Embryonic facial prominence (tissue), 1 donor: ENCODE results near the gene CDPF1.
"Not testable (repeated sequence)": the region's sequence is repeated elsewhere in the genome, so short reads cannot be mapped to it uniquely, and the experiment has no call there.

ENCODE experiments used
- DNase-seq: peaks from one replicate; pipeline ENCODE4 v3.0.0-alpha.2; 2016; ENCODE audit errors: extremely low spot score

The CDPF1 gene

DNA sequence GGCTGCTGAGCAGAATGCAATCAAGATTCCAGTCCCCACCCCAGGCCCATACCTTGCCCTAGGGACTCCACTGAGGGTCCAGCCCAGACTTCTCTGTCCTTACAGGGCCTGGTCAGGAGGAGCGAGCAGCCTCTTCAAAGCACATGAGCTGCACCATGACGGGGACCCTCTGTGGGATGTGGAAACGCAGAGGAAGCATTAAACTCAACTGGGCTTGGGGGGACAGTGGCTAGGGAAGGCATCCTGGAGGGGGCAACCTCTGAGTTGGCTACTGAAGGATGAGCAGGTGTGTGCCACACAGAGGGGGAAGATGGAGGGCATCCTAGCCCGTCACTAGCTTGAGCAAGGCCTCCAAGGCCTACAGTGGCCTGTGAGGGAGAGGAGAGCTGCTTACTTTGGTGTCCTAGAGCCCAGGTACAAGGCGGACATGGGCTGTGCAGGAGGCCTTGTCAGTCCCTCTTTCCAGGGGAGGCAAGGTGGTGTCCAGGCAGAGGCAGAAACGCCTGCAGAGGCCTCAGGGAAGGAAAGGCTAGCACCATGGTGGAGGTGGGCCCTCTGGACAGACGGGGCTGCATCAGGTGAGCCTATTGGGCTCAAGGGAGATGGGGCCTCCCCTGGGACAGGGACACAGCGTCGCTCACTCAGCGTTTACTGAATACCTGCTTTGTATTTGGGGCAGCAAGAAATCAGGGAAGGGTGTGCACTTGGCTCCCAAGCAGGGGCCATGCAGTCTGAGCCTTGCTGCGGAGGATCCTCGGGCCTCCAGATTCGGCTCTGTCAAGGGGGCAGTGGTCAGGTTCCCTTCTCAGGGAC, 32.0 kb upstream of the CDPF1 start:
- no peak for DNase-seq

DNA sequence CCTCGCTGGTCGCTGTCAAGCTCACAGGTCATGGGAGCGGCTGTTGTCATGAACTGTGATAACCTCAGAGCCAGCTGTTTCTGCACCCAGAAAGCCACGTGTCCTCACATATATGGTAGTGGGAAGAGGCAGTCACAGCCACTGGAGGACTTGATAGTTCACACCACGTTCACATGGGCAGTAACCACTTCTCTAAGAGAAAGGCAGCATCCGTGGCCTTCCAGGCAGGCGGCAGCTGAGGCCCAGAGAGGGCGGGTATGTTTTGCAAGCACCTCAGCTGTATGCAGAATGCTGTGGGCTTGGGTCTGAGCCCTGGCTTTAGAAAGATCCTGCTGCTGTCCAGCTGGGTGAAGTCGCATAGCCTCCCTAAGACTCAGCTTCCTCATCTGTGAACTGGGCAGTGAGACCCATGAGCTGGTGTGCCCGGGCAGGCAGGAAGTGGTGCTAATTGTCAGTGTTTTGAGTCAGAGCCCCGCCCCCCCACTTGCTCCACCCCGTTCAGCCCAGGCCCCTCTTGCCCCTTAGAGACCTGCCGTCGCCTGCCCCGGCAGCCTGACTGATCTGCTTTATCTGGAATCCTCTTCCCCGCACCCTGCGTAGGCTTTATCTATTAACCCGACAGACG, 31.0 kb upstream of the CDPF1 start:
- no peak for DNase-seq

DNA sequence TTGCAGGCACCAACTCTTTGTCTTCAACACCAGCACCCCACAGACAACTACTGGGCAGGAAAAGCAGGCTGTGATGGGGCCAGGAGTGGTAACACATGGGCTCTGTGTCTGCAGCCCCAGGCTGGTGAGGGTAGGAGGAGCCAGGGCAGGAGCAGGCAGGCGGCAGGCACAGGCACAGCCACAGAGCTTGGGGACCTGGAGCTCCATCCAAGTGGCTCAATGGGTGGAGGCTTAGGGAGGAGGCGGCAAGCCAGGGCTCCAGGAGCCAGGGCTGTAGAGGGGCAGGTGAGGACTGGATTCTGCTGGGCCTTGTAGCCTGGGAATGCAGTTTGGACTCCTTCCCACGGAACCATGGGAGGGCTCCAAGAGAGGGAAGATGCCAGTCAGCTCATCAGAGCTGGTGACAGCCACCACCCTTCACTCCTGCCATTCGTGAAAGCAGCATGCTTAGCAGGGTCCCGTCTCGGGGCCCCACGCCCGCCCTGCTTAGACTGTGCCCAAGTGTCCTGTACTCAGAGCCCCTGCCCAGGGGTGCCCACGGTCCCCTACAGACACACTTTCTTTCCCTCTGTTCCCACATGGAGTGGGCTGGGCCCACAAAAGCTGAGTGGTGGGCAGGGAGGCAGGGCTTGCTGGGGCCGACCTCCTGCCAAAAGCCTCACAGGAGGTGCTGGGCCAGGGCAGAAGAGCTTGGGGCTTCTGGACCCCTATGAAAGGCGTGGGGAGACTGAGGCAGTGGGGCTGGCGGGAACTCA, 30.1 kb upstream of the CDPF1 start:
- DNase-seq = no peak

DNA sequence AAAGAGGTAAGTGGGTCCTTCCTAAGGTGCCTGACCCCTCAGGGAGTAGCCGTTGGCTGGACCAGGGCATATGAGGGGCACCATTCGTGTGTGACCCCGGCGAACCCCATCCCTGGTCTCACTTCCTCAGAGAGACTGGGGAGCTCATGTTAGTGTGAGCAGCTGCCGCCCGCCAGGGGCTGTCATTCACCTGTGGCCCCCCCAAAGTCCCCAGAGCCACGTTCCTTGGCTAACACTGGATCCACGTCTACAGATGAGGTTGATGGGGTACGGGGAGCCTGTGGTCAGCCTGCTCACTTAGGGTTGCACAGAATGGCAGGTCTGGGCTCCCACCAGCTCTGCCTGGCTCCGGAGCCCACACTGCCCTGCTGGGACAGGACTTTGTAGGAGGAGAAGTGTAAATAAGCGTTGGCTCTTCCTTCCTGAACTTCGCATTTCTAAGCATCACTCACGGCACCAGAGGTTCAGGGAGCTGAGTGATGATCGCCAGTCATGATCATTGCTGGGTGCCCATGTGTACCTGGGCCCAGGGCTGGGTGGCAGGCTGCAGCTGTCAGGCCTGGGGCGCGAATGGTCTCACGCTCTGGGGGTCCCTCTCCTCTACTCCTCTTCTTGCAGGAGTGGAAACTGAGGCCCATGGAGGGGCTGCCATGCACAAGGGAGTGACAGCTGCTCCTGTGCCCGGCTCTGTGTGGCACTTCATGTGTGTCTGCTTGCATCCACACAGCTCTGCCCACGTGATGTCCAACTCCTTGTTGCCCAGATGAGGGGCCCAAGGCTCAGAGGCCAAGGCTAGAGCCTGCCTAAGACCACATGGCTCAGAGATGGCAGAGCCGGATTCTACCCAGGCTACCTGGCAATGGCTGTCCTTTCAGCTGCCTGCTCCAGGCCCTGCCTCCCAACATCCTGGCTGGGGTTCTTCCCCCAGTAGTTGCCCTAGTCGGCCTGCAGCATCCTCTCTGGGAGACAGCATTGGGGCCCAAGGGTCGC, 28.9 kb upstream of the CDPF1 start:
- no peak for DNase-seq

DNA sequence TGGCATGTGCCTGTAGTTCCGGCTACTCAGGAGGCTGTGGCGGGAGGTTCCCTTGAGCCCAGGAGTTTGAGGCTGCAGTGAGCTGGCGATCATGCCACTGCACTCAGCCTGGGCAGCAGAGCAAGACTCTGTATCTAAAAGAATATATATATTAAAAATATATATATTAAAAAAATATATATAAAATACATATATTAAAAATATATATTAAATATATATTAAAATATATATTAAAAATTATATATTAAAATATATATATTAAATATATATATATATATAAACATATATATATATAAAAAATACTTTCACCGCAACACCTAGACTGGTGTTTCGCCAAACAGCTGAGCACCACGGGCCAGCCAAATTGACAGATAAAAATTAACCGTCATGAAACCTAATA, 26.5 kb upstream of the CDPF1 start:
- DNase-seq = no peak

DNA sequence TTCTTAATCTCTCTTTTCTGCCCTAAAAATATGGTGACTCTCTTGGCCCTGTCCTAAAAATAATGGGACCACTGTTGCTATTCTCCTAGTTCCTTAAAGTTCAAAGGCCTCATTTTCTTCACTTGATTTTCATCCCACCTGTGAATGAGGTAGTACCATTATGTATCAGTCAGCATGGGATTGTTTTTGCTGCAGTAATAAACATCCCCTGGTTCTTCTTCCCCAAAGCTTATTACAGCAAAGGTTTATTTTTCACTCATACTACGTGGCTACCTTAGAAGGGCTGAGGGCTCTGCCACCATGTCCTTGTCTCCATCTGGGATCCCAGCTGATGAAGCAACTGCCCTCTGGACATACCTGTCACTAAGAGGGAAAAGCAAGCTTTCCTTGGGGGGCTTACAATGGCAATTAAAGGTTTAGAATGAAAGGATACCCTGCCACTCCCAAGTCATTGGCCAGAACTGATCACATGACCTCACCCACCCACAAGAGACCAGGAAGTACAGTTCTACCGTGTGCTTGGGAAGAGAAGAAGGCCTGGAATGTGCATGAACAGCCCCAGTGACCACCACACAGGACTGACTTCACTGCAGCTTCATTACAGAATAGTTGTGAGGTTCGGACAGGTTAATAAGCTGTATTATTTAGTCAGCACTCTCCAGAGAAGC, 25.5 kb upstream of the CDPF1 start:
- DNase-seq = no peak

DNA sequence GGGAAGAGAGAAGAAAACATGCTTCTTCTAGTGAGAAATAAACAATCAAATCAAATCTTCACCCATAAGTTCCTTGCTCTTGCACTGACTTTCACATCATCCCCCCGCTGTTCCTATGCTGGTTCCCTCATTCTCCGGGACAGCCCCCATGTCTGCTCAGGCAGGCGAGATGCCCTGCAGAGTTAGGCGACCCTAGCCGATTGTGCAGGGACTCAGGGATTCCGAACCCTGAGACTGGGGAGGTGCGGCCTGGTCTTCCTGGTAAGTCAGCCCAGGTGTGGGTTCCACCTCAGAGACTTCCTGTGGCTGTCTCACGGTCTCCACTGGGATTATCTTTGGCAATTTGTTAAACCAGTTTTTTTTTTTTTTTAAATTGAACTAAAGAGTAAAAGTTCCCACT, 24.3 kb upstream of the CDPF1 start:
- no peak for DNase-seq

DNA sequence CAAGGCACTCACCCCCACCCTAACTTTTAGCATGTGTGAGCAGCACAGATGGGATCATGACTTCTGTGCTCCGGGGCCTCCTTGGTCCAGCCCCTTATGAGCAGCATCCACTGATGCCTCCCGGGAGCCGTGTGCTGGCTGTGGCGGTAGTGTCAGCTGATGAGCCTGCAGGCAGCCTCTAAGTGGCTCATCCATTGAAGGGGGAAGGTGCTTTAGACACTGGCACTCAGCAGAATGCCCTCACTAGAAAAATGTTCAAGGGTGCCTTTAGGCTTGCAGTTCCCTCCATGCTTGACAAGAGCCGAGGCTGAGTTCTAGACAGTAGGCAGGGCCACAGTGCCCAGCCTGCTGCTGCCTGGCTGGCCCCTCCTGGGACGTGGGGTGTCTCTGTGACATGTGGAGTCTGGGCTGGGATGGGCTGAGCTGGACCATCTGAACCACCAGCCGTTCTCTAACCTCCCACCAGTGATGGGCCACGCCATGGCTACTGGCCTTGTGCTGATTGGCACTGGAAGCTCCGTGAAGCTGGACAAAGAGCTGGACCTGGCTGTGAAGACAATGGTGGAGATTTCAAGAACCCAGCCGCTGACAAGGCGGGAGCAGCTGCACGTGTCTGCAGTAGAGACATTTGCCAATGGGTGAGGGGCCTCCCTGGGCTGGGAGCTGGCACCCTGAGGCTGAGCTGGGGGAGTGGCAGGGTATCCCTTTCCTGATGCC, 23.5 kb upstream of the CDPF1 start:
- DNase-seq = no peak

DNA sequence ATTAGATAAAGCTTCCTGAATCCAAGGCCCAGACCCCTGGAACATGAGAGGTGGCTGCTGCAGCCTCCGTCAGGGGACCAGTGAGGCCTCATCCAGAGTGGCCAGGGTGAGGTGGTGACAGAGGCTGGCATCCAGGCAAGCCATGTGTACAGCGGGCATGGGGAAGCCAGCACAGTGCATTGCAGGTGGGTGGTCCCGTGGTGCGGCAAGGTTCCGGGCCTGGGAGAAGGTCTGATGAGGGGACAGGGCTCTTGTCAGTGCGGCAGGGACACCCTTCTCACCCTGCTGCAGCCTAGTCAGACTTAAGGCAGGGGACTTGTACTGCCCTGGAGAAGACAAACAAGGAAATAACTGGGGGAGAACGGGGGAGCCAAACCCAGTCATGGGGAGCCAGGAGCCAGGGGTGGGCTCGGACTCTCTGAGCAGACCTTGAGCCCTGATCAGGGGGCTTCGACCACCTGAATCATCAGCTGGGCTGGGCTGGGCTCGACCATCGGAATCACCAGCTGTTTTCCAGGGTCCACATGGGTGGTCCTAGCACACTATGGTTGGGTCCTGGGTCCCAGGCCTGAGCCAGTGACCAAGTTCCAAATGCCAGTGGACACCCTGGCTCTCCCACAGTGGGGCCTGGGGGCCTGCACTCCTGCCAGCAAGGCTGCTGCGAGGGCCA, 22.8 kb upstream of the CDPF1 start:
- DNase-seq = no peak

DNA sequence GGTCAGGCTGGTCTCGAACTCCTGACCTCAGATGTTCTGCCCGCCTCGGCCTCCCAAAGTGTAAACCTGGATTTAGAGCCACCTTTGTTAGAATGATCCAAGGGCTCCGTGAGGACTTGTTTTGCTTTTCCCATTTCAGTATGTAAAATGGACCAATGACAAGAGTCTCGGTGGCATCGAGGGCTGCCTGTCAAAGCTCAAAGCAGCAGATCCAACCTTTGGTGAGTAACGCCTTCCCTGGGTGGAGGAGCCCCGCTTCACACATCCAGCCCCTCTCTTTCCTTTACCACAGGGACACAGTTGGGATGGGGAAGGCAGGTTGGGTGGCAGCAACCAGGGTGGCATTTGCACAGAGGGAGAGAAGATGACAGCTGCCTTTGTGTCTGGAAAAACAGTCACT, 22.1 kb upstream of the CDPF1 start:
- DNase-seq = no peak

DNA sequence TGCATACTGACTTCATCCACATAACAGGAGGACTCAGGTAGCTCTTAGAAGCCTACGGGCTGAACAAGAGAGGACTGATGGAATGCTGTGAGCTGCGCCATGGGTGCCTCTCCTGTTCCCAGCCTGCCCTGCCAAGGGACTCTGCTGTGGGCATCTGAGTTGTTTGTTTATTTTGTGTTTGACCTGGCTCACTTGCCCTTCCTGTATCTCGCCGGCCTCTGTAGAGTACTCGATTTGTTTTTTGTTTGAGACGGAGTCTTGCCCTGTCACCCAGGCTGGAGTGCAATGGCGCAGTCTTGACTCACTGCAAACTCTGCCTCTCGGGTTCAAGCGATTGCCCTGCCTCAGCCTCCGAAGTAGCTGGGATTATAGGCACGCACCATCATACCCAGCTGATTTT, 19.5 kb upstream of the CDPF1 start:
- no peak for DNase-seq

DNA sequence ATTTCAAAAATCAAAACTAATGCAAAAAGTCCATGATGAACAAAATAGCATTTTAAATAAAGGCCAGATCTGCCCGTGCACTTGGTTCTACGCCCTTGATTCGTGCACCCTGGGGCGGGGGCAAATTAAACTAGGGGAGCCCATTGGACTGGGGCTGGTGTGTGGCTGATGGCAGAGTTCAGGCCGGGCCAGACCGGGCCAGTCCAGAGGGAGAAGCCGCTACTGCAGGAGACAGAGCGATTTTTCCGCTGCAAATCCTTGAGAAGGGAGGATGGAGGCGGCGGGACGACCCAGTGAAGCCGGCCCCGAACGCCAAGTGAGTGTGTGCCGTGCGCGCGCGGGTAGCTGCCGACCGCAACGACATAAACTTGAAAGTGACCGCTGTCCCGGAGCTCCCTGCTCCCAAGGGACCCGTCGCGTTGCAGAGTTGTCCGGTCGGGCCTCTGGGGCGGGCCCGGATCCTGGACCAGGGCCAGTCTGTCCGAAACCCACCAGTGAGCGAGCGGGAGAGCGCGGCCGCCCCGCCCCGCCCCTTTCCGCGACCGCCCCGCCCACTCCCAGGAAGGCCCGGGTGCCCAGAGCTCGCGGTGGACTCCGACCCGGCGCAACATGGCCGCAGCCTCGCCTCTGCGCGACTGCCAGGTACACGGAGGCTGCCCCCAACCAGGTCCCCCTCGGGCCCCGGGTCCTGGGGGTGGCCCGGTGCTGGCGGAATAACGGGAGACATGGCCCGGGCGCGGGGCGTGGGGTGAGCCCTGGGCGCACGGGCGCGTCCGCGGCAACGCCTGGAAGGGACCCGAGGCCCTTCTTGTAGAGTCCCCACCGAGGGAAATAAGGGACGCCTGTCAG, 17.6 kb upstream of the CDPF1 start, which contains the start of gene TTC38:
Gene TTC38, plus strand, starts transcription at position 578 of the 849 bp plus-strand sequence. Its CDS starts 32 bp downstream, at position 610.
- DNase-seq = peak; percentile 14

DNA sequence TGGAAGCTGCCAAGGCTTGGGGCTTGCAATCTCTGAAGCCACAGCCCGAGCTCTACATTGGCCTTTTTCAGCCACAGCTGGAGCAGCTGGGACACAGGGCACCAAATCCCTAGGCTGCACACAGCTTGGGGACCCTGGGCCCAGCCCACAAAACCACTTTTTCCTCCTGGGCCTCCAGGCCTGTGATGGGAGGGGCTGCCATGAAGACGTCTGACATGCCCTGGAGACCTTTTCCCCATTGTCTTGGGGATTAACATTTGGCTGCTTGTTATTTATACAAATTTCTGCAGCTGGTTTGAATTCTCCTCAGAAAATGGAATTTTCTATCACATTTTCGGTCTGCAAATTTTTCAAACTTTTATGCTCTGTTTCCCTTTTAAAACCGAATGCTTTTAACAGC, 15.5 kb upstream of the CDPF1 start:
- not testable (repeated sequence) for DNase-seq

DNA sequence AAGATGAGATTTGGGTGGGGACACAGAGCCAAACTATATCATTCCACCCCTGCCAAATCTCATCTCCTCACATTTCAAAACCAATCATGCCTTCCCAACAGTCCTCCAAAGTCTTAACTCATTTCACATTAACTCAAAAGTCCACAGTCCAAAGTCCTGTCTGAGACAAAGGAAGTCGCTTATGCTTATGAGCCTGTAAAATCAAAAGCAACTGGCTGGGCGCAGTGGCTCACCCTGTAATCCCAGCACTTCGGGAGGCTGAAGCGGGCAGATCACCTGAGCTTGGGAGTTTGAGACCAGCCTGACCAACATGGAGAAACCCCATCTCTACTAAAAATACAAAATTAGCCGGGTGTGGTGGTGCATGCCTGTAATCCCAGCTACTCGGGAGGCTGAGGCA, 14.4 kb upstream of the CDPF1 start:
- DNase-seq = not testable (repeated sequence)

DNA sequence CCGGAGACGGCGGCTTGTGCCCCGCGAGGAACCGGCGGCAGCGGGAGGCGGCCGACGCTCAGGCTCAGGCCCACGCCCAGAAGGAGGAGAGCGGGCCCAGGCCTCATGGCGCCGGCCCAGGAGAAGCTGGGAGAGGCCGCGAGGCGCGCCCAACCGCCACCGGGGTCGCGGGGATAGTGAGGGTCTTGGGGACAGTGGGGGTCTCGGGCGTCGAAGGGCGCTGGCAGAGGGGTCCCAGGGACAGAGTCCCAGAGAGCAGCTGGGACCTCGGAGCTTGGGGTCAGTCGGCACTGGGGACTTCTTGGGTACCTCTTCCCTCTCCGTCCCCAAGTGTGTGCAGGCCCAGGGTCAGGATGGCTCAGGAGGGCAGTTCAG, 13.1 kb upstream of the CDPF1 start, which contains the start of gene PKDREJ:
Gene PKDREJ, minus strand, starts transcription at position 128 of the 375 bp plus-strand sequence. Its CDS starts 21 bp downstream, at position 107.
- no peak for DNase-seq

DNA sequence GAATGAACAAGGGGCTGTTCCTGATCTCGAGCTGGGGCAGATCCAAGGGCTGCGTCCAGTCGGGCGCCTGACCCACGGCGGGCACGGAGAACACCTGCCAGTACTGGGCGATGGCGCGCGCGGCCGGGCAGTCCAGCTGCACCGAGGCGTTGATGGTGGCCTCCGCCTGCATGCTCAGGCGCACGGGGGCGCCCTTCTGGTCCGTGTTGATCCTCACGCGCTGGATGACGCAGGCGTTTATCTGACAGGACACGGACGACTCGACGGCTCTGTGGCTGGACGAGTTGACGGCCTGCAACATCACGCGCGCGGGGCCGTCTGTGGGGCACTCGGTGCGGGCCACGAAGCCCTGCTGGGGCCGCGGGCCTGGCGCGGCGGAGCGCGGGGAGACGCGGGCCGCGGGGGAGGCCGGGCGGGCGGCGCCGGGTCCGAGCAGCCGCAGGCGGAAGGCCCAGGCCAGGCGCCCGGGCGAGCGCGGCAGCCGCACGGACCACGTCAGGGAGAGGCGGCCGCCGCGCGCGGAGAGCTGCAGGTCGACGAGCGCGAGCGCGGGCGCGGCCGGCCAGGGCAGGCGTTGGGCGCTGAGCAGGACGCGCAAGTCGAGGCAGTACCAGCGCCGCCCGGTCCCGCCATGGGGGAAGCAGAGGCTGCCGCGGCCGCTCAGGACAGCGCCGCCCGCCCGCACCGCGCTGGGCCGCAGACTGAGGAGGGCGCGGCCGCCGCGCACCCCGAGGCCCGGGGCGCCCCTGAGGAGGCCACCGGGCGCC, 12.5 kb upstream of the CDPF1 start:
- DNase-seq = no peak

DNA sequence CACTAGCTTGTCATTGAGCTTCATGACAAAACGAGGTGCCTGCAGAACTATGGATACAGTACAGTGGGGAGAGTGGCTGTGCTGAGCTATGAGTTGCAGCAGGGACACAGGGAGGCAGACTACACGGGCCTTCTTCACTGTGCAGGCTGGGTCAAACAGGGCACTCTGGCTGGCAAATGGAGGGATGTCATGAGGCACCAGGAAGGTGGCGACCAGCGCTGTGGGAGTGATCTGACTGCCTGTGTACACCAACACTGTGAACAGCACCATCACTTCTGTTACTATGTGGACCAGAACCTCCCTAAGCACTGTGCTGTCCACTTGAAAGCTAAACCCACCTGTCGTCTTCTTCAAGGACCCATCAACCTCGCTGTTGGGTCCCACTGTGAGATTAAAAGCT, 9.9 kb upstream of the CDPF1 start:
- DNase-seq = no peak

DNA sequence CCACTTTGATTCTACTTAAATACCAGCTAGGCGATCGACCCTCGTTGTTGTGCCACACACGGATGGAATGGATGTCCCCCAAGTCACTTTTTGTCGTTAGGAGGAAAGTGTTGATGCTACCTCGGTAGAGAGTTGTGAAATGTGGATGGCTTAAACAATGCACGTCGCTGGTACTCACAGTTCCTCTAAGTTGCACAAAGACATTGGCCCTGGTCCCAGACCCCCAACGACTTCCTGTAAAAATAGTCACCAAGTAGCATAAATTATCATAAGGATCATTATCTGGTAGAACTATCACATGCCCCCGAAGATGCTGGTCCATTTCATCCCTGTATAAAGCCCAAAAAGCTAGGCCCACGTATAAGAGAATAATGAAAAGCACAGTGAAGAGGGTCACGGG, 9.3 kb upstream of the CDPF1 start:
- DNase-seq = no peak
